KG1 (cell line): ENCODE results near the gene BANP.
"Not testable (repeated sequence)": the region's sequence is repeated elsewhere in the genome, so short reads cannot be mapped to it uniquely, and the experiment has no call there.

Experiments
- DNase-seq: peaks from one replicate; lab custom pipeline; 2025; lab: John Stamatoyannopoulos, UW

Gene BANP

GRCh38 chr16:88067530-88068411 lies 116.5 kb downstream of the BANP start:
- no peak for DNase-seq

DNA sequence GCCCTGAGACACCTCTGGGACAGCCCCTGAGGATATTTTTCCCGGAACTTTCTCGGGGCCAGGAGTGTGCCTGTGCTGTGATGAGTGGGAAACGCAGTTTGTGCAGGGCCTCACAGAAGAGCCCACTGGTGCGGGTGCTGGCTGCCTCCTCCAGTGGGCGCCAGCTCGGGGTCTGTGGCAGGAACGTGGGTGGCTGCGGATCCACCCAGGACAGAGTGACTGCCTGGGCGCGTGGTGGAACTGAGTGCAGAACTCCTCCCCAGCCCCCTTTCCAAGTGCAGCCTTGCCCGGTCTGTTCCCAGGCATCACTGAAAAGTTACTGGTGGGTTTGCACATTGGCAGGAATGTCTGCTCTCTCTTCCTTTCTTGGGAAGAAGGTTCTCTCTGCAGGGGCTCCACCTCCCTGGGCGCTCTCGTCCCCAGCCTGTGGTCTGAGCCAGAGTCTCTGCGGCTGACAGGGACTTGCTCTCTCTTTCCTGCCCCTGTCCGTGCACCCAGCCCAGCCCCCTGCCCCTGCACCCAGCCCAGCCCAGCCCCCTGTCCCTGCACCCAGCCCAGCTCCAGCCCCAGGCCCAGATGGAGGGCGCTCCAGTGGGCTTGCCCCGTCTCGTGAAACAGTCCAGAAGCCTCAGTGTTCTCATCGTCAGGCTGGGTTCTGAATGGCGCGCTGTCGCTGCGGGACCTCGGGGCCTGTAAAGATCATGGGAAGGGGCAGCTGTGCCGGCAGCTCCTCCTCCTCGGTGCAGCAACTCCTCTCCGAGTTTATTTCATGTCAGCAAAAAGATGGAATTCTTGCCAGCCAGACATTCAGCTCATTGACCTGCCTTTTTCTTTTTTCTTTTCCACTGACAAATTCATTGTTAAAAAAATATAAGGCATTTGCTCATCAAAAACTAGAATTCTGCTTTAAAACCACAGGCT lies 117.5 kb downstream of the BANP start:
- DNase-seq = no peak

DNA sequence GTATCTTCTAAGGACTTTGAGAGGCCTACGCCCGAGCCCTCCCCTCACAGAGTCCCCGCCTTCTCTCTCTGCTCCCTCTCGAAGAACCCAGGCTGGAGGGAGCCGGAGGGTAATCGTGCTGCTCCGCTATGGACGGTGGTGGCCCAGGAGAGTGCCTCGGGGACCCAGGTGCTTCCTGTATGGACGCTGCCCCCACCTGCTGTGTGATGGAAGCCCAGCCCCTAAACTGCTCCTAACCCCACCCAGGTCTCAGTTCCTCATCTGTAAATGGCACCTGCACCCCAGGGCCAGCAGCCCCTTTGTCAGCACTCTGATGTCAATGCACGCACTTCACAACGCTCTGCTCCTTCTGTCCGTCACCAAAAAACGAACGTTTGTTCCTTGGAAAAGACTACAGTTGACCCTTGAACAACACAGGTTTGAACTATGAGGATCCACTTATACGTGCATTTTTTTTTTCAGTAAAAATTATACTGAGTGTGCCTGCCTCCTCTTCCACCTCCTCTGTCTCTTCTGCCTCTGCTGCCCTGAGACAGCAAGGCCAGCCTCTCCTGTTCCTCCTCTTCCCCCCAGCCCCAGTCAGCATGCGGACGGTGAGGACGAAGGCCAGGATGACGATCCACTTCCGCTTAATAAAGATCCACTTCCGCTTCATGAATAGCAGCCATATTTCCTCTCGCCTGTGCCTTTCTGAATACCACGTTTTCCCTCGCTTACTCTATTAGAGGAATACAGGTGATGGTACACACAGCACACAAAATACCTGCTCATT lies 118.3 kb downstream of the BANP start:
- DNase-seq = no peak

DNA sequence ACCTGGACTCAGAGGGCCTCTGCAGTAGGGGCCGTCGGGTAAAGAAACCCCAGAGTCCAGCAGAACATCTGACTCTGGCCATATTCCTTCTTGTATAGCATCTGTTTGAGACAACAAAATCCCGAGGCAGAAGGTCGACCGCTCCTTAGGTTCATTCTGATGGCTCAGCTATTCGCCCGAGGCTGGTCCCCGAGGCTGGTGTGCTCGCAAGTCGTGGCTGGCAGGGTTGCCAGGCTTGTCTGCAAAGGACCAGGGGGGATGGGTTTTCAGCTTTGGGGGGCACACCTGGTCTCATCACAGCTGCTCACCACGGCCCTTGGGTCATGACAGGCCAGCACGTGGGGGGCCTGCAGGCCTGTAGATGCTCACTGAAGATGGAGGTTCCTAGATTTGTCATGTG lies 119.1 kb downstream of the BANP start:
- DNase-seq = no peak

GRCh38 chr16:88070989-88071625 lies 119.9 kb downstream of the BANP start:
- no peak for DNase-seq

GRCh38 chr16:88071908-88072307 lies 120.7 kb downstream of the BANP start:
- no peak for DNase-seq

DNA sequence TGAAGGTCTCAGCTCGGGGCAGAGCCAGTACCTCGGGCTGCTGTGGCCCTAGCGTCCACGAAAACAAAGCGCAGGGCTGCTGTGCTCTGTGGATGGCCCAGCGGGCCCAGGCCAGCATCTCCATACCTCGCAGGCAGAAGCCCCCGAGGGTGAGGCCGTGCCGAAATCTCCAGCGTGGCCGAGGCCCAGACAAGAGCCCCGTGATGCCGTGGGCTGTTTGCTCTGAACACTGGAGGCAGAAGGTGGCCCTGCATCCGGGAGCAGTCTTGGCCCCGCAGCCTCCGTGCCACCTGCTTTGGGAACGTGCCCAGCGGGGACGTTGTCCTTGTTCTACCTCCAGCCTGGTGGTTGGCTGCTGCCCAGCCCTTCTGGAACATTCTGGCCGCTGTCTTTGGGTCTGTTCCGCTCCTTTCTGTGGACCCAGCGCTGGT lies 121.4 kb downstream of the BANP start:
- no peak for DNase-seq

- DNase-seq = no peak
Measured at GRCh38 chr16:88073201-88073721, 122.0 kb downstream of the BANP start.

DNA sequence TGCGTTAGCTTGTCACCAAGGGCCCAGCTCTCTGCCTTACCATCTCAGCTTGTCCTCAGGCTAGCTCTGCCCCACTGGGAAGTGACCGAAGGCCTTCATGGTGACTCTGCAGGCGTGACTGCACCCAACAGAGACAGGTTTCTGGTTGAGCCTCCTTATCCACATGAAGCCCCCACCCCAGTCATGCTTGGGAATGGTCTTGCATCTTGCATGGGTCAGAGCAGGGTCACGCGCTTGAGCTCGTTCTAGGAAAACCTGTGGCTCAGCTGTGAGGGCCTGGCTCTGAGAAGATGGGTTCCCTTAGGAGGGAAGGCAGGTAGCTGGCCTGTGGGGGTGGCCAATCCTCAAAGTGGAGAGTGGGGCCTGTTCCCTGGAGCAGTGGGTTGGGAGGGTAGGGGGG lies 122.8 kb downstream of the BANP start:
- DNase-seq = no peak

GRCh38 chr16:88076211-88076931 lies 125.1 kb downstream of the BANP start:
- DNase-seq = no peak

DNA sequence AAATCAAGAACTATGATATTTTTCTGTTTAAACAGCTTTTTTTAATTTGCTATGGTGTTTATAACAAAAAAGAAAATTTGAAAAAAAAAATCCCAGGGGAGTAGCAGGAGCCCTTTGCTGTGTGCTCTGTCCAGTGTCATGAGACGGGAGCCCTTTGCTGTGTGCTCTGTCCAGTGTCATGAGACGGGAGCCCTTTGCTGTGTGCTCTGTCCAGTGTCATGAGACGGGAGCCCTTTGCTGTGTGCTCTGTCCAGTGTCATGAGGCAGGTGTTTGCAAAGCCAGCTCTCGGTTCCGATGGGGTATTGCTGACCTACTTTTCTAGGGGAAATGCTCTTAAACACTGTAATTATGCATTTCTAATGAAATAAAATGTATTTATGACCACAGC lies 125.7 kb downstream of the BANP start:
- DNase-seq = not testable (repeated sequence)

GRCh38 chr16:88077328-88078108 lies 126.3 kb downstream of the BANP start:
- no peak for DNase-seq

DNA sequence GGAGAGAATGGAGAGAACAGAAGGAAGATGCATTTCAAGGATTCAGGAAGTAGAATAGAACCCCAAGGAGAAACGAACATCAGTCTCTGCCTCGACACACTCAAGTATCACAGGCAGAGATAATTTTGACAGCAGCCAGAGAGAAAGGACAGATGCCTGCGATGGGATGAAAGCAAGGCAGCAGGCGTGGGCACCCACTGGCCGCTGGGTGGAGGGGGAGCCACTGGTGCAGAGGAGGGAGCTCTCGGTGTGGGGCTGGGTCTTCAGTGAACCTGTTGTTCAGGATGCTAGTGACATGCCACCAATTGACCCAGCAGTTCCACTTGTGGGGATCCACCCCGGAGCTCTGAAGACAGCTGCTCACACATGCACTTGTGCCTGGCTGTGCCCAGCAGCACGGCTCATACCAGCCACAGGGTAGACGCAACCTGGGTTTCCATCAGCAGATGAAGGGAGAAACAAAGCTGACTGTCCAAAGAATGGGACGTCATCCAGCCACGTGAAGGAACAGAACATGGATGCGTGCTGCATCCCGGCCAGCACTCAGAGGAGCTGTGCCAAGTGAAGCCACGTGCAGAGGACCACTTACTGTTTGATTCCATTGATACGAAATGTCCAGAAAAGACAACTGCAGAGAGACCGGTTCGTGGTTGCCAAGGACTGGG lies 127.0 kb downstream of the BANP start:
- no peak for DNase-seq

DNA sequence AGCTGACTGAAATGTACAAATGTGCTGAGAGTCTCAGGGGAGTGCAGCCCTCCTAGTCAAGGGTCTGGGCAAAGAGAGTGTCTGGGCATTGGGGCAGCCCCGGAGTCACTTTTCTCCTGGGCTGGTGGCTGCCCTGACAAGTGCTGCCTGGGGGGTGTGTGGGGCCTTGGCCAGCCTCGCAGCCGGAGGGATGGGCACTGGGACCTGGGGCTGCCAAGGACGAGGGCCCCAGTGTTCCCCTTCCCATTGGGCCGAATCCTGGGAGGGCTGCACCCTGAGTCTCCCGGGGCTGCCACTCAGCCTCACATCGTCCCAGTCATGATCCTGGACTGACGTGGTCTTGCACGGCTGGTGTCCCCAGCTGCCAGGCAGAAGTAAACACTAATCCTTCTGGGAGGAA lies 132.3 kb downstream of the BANP start:
- DNase-seq = no peak

DNA sequence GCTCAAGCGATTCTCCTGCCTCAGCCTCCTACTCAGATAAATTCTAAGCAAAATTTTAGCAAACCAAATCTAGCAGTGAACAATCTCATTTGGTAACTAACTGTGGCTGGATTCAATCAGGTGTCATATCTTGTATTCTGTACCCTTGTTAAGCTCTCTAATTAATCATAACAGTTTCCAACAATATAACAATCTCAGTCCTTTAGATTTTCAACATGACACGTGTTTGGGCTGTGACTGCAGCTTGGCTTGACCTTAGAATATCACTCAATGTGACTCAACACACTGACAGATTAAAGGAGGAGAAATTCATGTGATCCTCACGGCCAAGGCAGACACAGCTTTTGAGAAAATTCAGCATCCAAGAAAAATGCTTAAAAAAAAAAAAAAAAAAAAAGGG lies 133.6 kb downstream of the BANP start:
- no peak for DNase-seq

DNA sequence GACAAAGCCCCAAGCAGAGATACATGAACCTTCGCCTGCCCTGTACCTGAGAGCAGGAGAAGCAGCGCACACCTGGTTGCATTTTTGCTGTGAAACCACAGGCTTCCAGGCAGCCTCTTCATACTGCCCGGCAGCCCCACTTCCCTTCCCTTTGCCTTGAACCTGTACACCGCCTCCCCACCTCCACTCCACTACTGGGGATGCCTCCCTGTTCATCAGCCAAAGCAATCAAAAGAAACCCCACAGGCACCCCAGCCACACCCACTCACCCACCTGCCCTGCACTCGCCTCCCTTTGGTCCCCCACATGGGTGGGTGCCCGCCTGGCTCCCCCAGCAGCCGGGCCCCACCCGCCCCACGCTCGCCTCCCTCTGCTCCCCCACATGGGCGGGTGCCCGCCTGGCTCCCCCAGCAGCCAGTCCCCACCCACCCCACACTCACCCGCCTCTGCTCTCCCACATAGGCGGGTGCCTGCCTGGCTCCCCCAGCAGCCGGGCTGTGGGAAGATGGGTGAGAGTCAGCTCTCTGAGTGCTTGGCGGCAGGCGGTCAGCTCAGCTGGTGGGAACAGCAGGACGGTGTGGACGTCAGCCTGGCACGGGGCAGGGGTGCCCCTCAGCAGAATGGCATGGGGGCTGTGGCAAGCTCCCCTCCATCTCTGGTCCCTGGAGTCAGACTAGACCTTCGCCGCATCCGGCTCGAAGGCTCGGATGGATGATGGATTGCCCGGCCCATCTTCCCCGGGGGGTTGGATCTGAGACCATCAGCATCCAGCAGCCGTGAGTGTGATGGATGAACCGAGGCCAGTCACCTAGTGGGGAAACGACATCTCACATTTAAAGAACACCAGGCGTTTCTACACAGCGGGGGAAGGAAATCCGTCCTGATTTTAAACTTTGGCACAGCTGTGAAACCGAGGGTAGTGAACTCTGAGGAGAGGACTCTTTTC lies 135.6 kb downstream of the BANP start:
- no peak for DNase-seq

DNA sequence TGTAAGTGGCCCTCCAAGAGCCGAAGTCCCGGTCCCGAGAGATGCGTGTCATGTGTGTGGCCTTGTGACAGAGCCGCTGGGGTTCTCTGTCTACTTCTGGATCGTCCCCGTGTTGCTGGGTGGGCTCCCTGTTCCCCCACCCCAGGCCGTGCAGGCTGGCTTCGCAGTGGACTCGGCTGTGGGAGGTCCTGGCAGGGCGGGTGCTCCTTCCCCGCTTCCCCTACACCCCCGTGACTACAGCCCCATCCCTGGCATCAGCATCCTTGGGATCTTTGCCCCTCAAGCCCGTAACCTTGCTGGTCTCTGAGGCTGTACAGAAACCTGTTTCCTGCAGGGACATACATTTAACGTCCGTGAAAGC lies 136.3 kb downstream of the BANP start:
- no peak for DNase-seq

- no peak for DNase-seq
Measured at GRCh38 chr16:88088161-88088581, 136.9 kb downstream of the BANP start.
